ENCODE results near the gene OR7C1.
"Not testable (repeated sequence)": the region's sequence is repeated elsewhere in the genome, so short reads cannot be mapped to it uniquely, and the experiment has no call there.

Gene OR7C1

GRCh38 chr19:14835011-14835410 lies at the start of gene OR7C1, which contains the start of gene OR7A5:
TSS of gene OR7C1 (minus strand) at chr19:14835185. CDS start at chr19:14800136, 35,049 bp downstream.
TSS of gene OR7A5 (minus strand) at chr19:14835185. CDS start at chr19:14828241, 6,944 bp downstream.
- DNase-seq = no peak

- DNase-seq = no peak
Observed at GRCh38 chr19:14871619-14872230, 36.7 kb upstream of the OR7C1 start.

GRCh38 chr19:14868497-14868896 lies 33.5 kb upstream of the OR7C1 start:
- DNase-seq = no peak

- DNase-seq = no peak
Observed at GRCh38 chr19:14848822-14849221, 13.8 kb upstream of the OR7C1 start, which contains the start of gene OR7A10. TSS of gene OR7A10 (minus strand) at chr19:14848922. CDS start at chr19:14841877, 7,045 bp downstream.

GRCh38 chr19:14843578-14843977 lies 8.6 kb upstream of the OR7C1 start:
- DNase-seq = no peak

- DNase-seq = no peak
Observed at GRCh38 chr19:14843169-14843568, 8.2 kb upstream of the OR7C1 start.

- no peak for DNase-seq
Observed at GRCh38 chr19:14840206-14840605, 5.2 kb upstream of the OR7C1 start.

GRCh38 chr19:14837391-14837790 lies 2.4 kb upstream of the OR7C1 start:
- no peak for DNase-seq

- no peak for DNase-seq
Observed at GRCh38 chr19:14830702-14831101, 4.3 kb downstream of the OR7C1 start.

GRCh38 chr19:14826006-14826405 lies 9.0 kb downstream of the OR7C1 start:
- DNase-seq = no peak

- DNase-seq = peak; percentile 4
Observed at GRCh38 chr19:14821937-14822336, 13.0 kb downstream of the OR7C1 start.

- no peak for DNase-seq
Observed at GRCh38 chr19:14818588-14818987, 16.4 kb downstream of the OR7C1 start.

GRCh38 chr19:14817052-14817451 lies 17.9 kb downstream of the OR7C1 start:
- no peak for DNase-seq

- no peak for DNase-seq
Observed at GRCh38 chr19:14814982-14815652, 19.9 kb downstream of the OR7C1 start.

- no peak for DNase-seq
Observed at GRCh38 chr19:14809272-14810057, 25.5 kb downstream of the OR7C1 start.

GRCh38 chr19:14804765-14805164 lies 30.2 kb downstream of the OR7C1 start:
- no peak for DNase-seq

- no peak for DNase-seq
Observed at GRCh38 chr19:14798760-14799159, 36.2 kb downstream of the OR7C1 start.

GRCh38 chr19:14796021-14796420 lies 39.0 kb downstream of the OR7C1 start:
- no peak for DNase-seq

- no peak for DNase-seq
Observed at GRCh38 chr19:14795078-14795721, 39.8 kb downstream of the OR7C1 start.

GRCh38 chr19:14792250-14792649 lies 42.7 kb downstream of the OR7C1 start:
- not testable (repeated sequence) for DNase-seq

GRCh38 chr19:14786421-14786851 lies 48.5 kb downstream of the OR7C1 start:
- DNase-seq = peak; percentile 9

GRCh38 chr19:14785102-14785793 lies 49.7 kb downstream of the OR7C1 start:
- DNase-seq = peak; percentile 89

- DNase-seq = peak; percentile 63
Observed at GRCh38 chr19:14784730-14785101, 50.3 kb downstream of the OR7C1 start.

All from GDM1 (cell line).